ENCODE results near the gene NFATC3.
A peak's percentile ranks its signal among the peaks of the same experiment; 100 is the strongest.

NFATC3 gene

DNA sequence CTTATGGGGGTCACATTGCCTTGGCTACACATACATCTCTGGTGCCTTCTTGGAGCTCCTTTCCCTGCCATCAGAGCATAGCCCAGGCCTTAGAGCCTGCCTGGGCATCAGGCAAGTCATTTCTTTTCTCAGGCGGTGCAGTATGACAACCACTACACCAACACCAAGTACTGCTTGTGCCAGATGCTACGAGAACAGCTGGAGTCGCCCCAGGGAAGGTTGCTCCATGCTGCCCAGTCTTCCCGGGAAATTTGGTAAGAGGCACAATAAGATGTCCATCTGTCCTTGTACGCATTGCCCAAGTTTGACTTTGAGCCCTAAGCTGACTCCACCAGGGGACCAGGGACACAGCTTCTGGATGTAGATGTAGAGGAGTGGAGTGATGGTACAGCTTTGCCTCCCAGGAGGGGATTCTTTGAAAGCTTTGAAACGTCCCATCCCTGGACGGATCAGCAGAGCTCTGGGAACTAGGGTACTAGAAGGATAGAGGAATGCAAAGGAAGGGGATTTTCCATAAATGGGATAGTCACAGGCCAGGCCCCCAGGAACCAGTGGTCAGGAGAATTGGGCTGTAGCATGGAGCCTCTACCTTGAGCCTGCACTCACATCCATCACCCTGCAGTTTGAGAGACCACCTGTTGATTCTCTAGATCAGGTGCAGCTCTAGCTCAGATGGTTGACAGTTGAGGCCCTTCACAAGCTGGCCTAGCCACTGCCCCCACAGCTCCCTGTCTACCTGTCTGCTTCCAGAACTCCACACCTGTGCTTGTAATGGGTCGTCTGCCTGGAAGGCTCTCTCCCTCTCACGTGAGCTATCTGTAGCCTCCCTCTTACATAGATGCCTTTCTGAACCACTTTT, 11.0 kb upstream of the NFATC3 start:
- no peak for DNase-seq

DNA sequence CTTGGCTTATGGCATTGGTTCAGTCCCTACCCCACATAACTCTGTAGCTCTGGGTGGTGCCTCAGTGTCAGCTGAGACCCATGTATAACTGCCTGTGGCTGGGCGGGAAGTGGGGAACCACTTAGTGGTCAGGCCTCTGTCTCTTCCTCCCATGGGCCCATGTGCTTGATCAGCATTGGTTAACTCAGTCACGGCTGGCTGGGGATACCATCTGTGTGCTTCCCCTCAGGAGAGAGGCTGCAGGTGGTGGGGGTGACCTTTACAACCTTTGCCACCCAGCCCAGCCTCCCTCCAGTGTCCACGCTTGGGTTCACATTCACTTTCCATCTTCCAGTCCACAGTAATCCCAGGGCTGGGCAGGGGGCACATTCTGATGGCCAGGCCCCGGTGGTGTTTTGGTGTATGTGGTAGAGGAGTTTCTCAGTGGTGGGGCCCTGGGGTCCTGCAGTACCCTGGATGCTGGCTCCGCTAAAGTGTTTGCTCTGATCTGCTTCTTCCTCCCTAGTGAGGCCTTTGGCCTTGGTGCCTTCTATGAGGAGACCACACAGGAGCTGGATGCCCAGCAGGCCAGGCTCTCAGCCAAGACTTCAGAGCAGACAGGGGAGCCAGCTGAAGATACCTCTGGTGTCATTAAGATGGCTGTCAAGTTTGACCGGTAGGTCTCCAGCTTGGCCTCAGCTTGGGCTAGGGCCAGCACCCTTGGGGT, 10.2 kb upstream of the NFATC3 start:
- peak; percentile 70 for DNase-seq

GRCh38 chr16:68075980-68076379, 9.2 kb upstream of the NFATC3 start:
- DNase-seq = no peak

- no peak for DNase-seq
Measured at GRCh38 chr16:68076560-68076959, 8.6 kb upstream of the NFATC3 start.

DNA sequence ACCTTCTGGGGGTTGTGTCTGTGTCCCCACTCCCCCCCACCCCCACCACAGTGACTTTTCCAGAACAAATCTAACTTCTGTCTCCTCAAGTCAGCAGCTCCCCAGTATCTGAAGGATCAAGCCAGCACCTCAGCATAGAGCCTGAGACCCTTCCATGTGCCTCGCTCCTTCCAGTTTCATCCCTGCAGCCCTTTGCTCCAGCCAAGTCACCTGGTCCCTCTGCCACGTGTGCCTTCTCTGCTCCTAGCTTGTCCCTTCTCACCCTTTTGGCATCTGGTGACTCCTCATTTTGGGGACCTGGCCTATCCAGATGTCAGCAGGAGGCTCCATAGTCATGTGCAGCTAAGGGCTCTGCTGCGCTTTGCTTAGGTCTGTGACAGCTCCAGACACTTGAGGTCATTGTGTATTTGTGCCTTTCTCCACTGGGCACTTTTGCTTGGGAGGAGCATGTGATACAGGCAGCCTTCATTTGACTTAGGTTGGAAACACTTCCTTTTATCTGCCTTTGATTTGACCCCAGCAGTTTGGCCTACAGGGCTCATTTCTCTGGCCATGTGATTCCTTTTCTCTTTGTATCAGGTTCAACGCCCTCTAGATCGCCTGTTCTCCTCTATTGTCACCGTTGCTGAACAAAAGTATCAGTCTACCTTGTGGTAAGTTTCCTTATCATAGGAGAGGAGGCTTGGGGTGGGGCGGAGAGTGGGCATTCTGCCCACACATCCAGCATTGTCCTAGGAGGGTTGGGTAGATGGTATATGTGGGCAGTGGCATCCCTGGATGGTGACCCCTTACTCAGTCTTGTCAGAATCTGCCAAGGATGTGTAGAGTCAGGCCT, 7.1 kb upstream of the NFATC3 start:
- no peak for DNase-seq

DNA sequence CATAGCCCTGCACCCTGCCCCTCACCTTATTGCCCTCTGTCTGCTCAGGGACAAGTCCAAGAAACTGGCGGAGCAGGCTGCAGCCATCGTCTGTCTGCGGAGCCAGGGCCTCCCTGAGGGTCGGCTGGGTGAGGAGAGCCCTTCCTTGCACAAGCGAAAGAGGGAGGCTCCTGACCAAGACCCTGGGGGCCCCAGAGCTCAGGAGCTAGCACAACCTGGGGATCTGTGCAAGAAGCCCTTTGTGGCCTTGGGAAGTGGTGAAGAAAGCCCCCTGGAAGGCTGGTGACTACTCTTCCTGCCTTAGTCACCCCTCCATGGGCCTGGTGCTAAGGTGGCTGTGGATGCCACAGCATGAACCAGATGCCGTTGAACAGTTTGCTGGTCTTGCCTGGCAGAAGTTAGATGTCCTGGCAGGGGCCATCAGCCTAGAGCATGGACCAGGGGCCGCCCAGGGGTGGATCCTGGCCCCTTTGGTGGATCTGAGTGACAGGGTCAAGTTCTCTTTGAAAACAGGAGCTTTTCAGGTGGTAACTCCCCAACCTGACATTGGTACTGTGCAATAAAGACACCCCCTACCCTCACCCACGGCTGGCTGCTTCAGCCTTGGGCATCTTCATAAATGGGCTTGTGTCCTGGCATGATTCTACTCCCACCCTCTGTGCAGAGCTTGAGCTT, 6.3 kb upstream of the NFATC3 start:
- DNase-seq = peak; percentile 58

- no peak for DNase-seq
Measured at GRCh38 chr16:68079376-68079625, 5.9 kb upstream of the NFATC3 start.

DNA sequence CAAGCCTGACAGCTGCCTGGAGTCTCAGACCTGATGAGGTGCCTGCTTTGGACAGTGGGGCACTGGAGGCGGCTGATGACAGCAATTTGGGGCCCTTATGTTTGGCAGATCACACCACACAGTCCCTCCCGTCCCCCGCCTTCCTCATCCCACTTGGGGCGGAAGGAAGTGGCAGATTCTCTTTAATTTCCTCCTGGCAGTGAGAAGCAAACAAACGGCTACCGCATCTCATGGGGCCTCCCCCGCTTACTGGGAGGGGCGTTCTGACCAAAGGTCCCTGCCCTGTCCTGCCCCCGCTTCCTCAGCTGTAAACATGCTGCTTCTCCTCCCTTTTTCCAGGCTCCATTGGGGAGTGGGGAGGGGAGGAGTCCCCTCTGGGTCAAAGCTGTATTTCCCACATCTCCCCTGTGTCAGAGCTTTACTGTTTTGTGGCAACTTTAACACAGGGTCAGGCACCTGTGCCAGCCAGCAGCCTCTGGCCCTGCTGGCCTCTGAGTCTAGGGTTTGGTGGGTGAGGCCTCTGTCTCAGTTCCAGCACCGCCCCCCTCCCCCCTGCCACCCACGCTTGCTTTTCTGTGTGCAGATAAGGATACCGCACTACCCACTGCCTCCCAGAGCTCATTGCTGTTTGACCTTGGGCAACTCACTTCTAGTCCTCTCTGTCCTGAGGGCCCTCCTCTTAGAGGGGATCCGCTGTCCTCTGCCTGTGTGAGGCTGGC, 5.4 kb upstream of the NFATC3 start:
- DNase-seq = peak; percentile 81

DNA sequence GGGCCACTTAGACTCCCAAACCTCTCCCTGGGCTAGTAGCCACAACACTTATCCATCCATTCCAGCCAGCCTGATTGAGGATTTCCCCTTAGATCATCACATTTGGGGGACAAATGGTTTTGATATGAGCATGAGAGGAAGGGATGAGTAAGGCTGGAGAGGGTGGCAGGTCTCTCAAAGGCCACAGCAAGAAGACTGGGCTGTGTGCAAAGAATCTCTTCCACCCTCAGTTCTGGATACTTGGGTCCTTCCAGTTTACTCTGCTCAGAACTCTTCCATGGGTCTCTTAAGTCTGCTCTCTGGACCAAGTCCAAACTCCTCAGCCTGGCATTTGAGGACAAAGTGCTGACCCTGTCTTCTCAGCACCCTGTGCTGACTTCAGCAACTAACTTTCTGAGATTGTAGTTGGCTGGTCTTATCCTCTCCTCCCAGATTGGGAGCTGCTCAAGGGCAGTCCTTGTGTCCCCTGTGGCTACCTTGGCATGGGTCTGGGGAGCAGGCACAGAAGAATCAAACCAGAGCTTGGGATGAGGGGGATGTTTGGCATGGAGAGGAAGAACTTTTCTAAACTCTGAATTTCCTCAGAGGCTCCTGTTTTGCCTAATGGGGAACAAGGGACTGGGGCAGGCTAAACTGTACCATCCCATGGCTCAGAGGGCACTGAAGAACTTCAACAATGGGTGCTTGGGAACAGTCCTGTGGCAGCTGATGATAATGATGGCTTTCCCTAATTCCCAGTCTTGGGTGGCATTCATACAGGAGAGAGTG, 3.1 kb upstream of the NFATC3 start:
- DNase-seq = no peak

GRCh38 chr16:68082629-68083238, 2.4 kb upstream of the NFATC3 start:
- no peak for DNase-seq

- no peak for DNase-seq
Measured at GRCh38 chr16:68083239-68083781, 1.9 kb upstream of the NFATC3 start.

DNA sequence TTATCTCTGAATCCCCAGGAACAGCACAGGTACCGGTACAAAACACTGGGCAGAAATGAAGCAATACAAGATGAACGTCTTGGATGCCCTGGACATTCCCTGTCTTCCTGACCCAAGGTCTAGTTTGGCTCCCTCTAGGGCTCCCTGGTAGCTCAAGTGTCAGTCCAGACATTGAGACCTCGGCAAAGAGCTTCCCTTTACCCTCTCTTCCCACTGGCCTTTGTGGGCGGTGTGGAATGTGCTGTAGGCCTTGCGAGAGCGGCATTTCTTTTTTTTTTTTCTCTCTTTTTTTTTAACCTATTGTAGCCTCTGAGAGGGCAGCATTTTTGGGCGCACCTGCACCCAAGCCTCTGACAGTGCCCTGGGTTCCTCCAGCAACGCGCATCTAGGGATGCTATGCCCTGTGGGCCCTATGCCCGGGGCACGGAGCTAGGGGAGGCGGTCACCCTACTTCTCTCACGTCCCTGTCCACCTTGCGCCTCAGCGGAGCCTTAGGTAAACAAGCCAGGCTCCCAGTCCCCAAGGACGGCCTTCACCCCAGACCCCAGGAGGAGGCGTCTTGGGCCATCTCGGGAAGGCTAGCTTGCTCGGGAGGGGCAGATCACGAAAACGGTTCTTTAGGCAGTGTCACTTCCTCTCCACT, 1.2 kb upstream of the NFATC3 start:
- no peak for DNase-seq

DNA sequence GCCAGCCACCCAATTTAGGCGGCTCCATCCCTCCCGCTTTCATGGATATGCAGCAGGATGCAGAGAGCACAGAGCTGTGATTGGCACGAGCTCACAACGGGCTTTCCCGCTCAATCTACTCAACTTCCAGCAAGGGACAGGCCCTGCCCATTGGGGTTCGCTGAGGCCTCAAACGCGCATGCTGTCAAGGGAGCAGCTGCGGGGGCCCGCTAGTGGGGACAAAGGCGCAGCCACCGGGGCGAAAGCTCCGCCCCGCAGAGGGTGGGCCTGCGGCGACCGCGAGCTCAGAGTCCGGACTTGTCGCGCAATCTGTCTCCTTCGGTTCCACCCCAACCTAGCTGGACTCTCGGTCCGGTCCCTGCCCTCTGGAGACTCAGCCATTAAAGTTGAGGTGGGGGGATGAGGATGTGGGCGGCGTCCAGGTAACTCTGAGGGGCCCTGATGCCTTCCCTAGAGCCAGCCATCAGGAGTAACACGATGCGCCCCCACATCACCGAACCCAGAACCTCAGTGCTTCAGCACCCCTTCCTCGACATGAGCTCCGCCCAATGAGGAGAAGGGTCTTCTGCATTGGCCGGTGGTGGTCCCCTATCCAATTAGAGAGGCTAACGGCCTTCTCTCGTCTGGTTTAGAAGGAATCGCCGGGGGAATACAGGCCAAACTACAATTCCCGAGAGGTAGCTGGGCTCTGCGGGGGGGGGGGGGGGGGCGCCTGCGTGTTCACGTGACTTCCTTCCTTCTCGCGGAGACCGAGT, 489 bp upstream of the NFATC3 start:
- peak; percentile 88 for DNase-seq

DNA sequence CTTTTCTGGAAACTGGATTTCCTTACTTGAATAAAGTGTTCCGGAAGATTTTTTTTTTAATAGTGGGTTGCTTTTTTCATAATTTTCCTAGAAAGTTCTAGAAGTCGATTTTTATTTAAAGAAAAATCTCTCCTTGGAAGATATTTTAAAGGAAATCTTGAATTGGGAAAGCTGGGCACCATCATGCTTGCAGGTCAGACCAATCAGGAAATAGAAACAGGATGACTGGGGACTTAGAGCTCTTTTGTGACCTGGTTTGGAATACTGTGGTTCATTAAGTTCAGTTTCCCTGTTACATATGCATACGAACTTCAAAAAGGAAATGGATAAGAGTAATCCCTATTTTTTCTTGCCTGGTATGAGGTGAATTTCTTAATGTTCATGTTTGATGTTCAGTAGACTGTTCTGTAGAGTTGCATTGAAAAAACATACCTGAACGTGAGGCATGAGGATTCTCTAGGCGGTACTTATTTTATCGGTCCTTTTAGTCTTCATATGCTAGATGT, 1.2 kb downstream of the NFATC3 start:
- no peak for DNase-seq

GRCh38 chr16:68086860-68087268, 1.7 kb downstream of the NFATC3 start:
- DNase-seq = no peak

DNA sequence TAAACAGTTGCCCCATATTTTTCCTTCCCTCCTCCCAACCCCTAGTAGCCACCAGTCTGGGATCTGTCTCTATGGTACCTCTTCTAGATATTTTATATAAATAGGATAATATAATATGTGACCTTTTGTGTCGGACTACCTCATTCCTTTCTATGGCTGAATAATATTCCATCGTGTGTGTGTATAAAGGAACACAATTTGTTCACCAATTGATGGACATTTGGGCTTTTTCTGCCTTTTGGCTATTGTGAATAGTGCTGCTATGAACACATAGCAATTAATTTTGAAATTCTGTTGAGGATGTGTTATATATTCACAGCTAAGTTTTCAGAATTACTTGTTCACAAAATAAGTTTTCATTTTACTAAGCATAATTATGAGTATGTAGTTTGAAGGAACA, 2.5 kb downstream of the NFATC3 start:
- DNase-seq = no peak

- no peak for DNase-seq
Measured at GRCh38 chr16:68088130-68088972, 3.2 kb downstream of the NFATC3 start.

DNA sequence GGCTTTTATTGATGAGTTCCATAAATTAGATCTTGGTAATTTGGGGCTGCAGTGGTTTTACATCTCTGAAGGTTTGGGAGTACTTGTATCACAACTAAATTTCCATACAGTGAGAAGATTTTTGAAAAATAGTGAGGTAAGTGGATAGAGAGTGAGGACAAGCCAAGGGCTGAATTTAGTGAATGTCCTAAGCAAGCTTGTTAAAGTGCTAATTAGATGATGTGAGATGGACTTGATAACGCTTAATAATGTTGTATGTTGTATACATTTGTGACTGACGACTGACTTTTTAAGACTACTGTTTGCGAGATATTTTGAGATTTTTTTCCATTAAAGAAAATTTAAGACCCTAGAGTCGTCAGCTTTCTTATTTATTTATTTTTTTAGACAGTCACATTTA, 3.9 kb downstream of the NFATC3 start:
- DNase-seq = no peak
